HG03135 (cell line): Measurements from ENCODE around the gene RBM33.

Experiments used
- ATAC-seq: cut with Tn5 transposase; IDR thresholded peaks from one replicate; pipeline ENCODE4 v1.9.1; 2021; ENCODE audit warnings: mild to moderate bottlenecking, moderate library complexity; ENCODE audit not compliant: unreplicated experiment

The RBM33 gene

DNA sequence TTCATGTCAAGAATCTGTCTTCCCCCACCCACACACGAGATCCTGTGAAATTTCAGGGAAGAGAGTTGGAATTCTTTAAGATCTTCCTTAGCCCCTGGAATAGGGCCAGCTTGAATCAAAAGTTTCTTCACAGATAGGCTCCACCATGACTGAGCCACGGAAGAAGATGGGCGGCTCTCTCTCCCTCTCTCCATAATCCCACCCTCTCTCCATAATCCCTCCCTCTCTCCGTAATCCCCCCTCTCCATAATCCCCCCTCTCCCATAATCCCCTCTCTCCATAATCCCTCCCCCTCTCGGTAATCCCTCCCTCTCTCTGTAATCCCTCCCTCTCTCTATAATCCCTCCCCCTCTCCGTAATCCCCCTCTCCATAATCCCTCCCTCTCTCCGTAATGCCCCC is 147.4 kb downstream of the RBM33 start:
- no peak for ATAC-seq

DNA sequence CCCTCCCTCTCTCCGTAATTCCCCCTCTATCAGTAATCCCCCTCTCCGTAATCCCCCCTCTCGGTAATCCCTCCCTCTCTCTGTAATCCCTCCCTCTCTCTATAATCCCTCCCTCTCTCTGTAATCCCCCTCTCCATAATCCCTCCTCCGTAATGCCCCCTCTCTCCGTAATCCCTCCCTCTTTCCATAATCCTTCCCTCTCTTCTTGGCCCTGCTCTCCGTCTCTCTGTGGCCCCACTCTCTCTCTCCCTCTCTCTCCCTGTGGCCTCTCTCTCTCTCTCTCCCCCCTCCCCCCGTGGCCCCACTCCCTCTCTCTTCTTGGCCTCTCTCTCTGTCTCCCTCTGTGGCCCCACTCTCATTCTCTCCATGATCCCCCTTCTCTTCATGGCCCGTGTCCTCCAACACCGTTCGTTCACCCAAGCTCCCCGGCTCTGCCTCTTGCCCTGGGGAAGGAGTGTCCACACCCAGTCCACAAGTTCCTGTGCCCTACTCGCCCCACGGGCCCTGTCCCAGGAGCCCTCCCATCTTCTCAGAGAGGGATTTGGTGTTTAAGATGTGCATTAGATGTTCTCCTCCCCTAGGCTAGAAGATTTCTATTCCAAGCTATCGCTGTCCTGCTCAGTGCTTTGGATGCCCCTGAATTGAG is 148.0 kb downstream of the RBM33 start:
- ATAC-seq = no peak

DNA sequence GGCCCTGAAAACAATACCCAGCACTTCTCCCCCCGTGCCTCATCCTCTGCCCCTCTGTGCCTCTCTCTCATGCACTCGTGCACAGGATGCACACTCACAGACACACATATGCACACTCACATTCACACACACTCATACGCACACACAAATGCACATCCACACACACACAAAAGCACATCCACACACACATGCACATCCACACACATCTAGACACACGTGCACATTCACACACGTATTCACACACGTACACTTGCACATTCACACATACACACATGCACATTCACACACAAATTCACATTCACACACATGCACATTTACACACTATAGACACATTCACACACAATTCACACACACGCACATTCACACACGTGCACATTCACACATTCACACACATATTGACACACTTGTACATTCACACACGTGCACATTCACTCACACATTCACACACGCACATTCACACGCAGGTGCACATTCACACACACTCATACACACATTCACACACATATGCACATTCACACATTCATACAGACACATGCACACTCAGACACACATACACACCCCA is 148.6 kb downstream of the RBM33 start:
- no peak for ATAC-seq

DNA sequence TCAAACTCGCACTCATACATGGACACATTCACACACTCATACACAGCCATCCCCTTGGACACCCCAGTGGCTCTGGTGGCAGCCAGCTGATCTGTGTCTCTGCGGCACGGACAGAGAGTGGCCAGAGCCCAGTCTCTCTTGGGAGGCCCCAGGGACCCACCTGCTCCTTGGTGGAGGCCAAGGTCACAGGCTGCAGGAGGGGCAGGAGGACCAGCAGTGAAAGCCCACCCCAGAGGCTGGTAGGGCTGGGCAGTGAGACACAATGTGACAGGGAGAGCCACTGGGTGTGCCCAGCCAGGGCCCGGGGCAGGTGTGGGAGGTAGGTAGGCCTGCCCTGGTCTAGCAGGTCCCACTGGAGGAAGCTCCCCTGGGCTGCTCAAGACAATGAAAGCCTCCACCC is 149.3 kb downstream of the RBM33 start:
- ATAC-seq = no peak

DNA sequence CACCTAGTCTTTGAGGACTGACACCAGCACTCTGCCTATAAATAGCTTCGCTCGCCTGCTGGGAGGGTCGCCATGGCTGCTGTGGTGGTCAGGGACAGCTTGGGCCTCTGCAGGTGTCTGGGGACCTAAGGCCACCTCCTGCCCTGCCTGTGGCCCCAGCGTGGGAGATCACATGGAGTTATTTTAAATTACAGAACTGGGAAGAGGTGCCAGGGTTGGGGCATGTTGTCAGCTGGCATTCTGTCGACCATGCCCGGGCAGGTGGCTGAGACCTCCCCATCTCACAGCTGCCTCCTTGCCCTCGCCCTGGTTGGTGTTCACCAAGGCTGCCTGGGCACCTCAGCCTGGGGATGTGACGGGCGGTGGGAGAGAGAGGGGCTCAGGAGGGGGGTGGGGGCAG is 149.7 kb downstream of the RBM33 start:
- no peak for ATAC-seq

DNA sequence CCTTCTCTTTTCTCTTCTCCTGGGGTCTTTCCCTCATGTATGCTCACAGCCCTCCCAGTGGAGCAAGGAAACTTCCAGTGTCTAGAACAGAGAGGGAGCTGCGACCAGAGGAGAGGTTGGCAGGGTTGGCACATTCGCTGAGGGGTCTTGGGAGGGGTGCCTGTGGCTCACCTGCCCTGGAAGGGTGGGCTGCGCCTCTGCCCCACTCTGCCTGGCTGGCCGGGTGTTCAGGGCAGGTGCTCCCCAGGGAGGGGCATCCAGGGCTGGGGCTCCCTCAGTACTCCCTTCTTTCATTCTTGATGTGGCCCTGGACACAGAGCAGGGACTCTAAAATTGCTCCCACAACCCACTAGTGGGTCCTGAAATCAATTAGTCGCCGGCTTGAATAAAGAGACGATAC is 150.9 kb downstream of the RBM33 start:
- ATAC-seq = no peak

DNA sequence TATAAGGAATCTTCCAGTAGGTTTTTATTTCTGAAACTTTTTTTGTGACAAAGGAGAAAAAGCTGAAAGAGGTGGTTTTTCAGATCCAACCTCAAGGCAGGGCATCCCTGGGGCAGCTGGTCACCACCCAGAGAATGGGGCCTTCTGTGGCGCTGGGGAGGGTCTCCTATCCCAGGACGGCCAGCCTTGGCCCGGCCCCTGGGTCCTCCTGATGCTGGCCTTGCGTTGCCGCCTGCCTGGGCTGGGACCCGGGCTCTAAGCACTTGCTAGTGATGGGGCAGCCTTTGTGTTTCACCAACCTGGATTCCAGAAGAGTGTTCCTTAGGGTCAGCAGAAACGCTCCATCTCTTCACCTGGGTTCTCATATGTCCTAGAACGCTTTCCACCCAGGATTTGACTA is 151.5 kb downstream of the RBM33 start:
- no peak for ATAC-seq

DNA sequence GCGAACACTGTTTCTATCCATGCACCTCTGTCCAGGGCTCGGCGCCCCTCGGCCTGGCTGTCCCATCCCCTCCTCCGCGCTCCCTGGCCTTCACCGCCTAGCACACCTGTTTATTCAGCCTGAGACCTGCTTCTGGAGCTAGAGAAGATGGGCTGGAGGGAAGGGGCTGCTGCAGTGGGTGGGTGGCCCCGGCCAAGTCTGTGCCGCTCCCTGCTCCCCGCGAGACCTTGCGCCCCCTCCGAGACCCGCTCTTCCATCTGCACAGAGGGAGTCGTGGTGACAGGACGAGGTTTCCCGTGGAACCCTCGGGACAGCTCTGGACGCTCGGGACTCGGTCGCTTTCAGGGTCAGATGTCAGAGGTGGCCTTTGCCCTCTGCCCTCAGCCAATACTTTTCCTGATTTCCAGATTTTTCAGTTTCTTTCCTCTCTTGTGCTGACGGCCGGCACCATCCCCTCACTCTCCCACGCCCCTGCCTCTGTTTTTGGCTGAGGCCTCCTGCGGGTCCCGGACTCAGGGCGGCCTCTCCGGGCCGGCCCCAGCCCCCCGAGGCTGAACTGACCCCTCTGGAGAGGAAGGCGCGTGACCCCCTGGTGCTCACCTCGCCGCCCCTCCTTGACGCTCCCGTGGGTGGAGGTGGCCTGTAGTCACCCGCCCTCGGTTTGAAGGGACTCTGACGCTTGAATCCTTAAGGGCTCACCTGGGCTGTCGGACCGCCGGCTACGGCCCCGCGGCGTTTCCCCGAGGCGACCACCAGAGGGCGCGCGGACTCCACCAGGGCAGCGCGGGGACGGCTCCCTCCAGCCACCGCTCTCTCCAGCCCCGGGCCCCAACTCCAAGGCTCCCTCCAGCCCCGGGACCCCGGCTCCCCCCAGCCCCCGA is 152.2 kb downstream of the RBM33 start:
- peak; percentile 70 for ATAC-seq

DNA sequence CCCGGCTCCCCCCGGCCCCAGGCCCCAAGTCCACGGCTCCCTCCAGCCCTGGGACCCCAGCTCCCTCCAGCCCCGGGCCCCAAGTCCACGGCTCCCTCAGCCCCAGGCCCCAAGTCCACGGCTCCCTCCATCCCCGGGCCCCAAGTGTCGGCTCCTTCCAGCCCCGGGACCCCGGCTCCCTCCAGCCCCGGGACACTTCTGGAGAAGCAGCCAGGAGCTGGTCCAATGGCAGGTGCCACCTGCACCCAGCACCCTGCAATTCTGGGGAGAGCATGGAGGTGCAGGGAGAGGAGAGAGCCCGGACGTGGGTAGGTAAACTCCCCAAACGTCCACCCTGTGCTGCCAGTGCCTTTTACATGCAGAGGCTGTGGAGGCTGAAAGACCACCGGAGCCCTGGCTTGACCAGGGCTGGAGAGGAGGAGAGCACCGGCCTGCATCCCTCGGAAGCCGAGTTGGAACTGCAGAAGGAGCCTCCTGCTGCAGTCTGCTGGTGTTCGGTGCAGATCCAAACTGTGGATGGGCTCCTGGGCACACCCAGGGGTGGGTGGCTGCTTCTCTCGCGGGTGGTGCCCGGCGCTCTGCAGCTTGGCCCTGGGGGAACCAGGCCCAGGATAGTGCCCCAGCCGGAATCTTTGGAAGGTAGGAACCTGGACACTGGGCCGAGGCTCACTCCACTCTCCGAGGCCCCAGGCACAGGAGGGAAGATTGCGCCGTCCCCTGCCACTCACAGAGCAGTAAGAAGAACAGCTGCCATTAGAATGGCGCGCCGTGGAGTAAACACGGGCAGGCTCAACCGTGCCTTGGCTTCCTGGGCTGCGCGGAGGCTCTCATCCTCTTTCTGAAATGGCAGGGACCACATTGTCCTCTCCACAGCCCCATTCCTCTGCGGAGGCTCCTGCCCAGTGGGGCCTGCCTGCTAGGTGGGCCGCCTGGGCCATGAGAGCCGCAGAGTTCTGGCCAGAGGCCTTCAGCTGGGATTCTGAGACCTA is 153.1 kb downstream of the RBM33 start:
- ATAC-seq = no peak

DNA sequence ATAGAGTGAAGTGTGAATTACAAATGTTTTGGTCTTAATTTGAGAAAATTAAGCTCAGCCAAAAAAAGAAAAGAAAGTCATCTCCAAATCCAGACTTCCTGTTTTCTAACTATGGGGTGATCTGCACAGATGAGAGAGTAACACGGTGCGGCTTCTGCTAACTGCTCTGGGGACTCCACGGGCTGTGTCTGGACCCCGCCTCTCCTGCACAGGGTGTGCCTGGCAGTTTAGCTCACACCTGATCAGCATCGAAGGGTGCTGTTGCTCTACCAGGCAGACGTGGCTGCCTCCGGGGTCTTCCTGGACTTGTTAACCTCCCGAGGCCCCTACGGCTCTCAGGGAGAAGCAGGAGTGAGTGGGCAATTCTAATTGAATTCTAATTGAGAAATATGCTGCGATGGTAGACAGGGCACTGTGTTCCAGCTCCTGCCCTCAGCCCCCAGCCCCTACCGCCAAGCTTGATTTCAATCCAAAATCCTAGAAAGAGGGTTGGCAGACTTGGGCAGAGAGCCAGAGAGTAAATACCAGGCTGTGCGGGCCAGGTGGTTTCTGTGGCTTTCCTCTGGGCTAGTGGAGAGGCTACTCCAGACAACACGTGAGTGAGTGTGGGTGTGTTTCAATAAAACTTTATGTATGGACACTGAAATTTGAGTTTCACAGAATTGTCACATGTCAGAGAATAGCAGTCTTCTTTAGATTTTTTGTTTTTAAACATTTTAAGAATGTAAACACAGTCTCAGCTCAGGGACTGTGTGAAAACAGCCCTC is 154.4 kb downstream of the RBM33 start:
- ATAC-seq = no peak

DNA sequence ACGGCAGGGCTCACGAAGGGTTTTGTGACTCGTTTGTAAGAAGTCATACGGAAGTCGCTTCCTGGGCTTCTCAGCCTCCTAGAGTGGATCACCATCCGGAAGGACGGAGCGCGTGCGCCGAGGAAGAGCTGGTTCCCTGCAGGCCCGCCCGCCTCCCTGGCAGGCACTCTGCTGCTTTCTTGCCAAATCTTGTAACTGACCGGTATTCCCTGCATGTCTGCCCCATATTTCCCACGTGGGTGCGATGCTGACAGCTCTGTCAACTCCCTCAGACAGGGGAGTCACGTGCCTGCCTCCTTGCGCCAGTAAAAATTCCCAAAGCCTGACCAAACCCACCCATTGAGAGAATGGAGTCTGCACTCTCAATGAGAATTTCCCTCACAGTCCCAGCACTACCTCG is 155.1 kb downstream of the RBM33 start:
- ATAC-seq = no peak

DNA sequence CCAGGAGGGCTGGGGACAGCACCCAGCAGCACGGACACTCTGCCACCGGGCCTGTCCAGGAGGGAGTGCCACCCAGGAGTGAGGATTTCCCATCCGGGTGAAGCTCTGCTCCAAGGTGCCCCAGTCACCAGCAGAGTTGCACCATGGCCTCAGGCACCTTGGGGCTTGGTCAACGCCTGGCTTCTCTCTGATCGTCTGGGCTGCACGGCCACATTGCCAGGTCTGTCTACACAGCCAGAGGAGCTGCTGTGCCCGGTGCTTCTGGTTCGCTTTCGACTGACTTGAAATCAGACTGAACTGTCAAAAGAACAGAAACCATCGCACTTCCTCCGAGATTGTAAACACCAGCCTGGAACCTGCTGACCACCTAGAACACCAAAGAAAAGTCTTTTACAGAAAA is 155.8 kb downstream of the RBM33 start:
- ATAC-seq = no peak

DNA sequence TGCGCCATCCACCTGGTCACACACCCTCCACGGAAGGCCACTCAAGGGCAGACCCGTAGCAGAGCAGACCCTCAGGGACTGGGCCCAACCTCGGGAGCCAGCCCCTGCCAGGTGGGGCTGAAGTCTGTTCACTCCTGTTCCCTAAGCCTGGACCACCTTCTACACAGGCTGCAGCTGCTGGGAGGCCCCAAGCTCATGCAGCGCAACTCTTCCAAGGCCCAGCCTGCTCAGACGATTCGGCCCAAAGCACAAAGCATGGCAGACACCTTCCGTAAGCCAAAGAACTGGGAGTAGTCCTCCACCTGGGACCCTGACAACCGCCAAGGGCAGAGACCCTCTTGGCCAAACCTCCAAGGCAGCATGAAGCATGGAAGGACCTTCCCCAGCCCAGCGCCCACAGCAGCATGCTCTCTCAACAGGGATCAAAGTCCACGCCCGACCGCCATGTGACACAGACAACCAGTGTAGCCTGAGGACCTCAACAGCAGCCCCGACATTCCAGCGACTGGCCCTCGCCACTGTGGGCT is 156.3 kb downstream of the RBM33 start:
- ATAC-seq = no peak

DNA sequence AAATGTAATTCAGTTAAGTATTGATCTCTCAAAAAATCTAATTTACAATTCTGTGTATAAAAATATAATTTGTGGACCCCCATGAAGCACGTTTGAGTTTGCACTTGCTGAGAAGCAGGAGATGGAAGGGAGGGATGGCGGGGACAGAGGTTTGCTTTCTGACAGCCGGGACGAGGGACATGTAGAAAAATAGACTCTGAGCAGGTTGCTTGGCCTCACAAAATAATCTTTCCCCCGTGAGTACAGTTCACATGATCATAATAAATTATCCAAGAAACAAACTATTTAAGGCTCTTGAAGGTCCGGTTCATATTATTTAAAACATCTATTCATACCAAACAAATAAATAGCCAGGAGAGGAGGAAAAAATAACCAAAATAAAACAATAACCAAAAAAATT is 157.8 kb downstream of the RBM33 start:
- no peak for ATAC-seq

DNA sequence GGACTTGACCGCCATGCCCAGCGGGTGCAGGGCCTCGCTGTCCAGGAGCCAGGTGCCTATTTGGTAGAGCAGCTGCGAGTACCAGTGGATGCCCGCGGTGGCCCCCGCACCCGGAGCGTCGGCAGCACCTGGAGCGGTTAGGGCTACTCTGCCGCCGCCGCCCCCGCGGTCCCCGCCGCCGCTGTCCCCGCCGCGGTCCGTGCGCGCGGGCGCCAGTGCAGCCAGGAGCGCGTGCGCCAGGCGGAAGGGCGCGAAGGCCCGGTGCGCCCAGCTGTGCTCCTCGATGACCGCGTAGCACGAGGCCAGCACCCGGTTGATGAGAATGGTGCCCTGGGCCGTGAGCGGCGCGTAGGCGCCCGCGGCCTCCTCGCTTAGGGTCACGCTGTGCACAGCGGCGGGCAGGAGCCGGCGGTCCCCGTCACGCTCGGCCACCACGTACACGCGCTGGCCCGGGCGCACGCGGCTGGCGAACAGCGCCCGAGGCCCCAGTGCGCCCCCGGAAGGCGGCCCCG is 158.5 kb downstream of the RBM33 start:
- ATAC-seq = no peak

DNA sequence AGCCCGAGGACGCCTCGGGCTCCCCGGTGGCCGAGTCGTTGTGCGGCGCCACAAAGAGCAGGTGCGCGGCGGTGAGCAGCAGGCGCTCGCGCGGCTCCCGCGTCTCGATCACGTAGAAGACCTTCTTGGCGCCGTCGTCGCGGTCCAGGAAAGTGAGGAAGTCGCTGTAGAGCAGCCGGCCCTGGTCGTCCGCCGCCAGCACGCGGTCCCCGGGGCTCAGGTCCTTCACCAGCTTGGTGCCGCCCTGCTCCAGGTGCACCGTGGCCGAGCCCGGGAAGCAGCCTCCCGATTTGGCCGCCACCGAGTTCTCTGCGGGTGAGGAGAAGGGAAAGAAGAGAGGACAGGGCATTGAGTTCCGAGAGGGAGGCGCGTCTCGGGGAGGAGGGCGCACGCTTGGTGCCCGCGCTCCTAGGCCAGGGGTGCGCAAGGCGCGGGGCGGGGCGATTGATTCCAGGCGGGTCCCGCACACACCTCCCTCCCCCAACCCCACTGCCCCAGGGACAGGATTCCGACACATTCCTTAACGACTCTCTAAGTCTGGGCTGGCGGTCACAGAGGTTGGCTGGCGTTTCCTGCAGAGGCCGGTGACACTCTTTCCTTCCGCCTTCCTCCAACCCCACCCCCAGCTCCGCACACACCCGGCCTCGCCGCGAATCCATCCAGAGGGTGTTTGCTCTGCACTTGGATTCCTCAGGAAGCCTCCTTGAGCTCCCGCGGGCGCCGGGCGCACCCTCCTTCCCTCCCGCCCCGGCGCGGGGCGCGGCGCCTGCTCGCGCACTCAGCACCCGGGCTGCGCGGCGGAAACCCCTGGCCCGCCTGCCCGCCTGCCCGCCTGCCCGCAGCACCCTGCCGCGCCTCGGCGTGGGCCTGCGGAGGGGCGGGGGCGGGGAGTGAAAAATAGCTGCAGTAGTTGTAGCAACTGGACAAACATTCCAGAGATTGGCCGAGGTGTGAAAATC is 159.2 kb downstream of the RBM33 start:
- ATAC-seq = no peak

DNA sequence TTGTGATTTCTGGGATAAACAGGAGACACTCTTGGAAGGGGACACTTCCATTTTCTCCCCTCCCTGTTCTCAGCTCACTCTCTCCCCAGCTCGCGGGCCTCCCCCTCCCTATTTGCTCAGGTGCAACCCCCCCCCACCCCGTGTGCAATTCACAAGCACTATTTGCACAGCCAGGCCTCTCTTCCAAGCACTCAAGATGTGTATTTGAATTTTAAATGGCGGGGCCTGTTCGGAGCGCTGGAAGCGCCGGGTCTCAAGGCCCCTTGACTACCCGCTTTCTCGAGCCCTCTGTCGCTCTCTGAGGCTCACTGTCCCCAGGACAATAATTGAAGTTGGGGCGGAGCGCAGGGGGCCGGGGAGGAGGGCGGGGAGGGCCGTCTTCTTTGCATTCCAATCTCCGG is 160.0 kb downstream of the RBM33 start:
- ATAC-seq = no peak
